Nephron progenitor cell (in vitro differentiated cells): ENCODE results near the gene MAGI1.

Experiments used
- DNase-seq: peaks from one replicate; pipeline ENCODE4 v3.0.0; 2021
- H3K27ac Mint-ChIP-seq: 2 replicates; pipeline ENCODE4 v1.8.0; 2021; ENCODE audit warnings: mild to moderate bottlenecking, moderate library complexity, mixed read lengths
- H3K27me3 Mint-ChIP-seq: 2 replicates; pipeline ENCODE4 v1.8.0; 2021; ENCODE audit warnings: mild to moderate bottlenecking, low read depth, mixed read lengths; ENCODE audit not compliant: poor library complexity
- H3K36me3 Mint-ChIP-seq: 2 replicates; pipeline ENCODE4 v1.8.0; 2021; ENCODE audit warnings: low read depth, mixed read lengths
- H3K4me1 Mint-ChIP-seq: 2 replicates; pipeline ENCODE4 v1.8.0; 2021; ENCODE audit warnings: mixed read lengths
- H3K4me3 Mint-ChIP-seq: 2 replicates; pipeline ENCODE4 v1.8.0; 2021; ENCODE audit warnings: mild to moderate bottlenecking, moderate library complexity, mixed read lengths
- H3K9me3 Mint-ChIP-seq: 2 replicates; pipeline ENCODE4 v1.8.0; 2021; ENCODE audit warnings: mild to moderate bottlenecking, moderate library complexity, mixed read lengths
- CTCF ChIP-seq: fragments of 200-600 bp; sonication (generic); IDR thresholded peaks from 2 replicates; pipeline ENCODE4 v1.5.0; 2021; ENCODE audit warnings: antibody characterized with exemption

Gene MAGI1

DNA sequence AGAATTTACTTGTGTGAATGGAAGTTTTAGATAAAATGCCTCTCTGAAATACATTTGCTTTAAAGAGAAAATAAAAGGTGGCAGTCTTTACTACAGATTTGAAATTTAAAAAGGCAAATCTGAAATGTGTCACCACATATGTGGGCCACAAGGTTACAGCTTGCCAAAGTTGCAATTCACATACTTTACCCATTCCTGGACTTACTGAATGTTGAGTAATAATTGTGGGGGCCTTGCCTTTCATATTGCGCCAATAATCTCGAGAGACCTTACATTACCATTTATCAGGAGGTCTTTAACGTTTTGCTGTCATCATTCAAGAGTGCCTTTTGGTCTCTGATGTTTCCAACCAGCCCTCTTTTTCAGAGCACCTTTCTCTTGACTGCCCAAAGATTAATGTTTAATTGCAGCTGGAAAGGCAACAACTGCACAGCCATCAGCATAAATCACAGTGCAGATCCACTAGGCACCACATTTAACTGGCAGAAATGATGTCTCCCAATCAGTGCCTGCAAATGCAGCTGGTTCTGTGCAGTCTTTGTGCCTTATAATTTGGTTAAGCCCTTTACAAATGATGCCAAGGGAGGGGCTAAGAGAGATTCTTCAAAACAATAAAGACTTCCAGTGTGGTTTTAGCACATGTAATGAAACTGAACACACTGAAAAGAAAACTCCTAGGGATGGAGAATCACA lies 206.8 kb downstream of the MAGI1 start:
- Mint-ChIP-seq H3K9me3 (peaks cover 8% of the 10 kb centered on the region), H3K27ac (no peak overlapping the region), H3K4me3 (no peak overlapping the region), H3K27me3 (peaks cover 3% of the 10 kb centered on the region), H3K4me1 (peaks cover 35% of the 10 kb centered on the region), H3K36me3 (peaks cover 18% of the 10 kb centered on the region)
- TF ChIP-seq CTCF: no peak
- no peak for DNase-seq

GRCh38 chr3:65830948-65831732 lies 207.6 kb downstream of the MAGI1 start:
- DNase-seq: no peak
- Mint-ChIP-seq H3K9me3 (peaks cover 8% of the 10 kb centered on the region), H3K36me3 (peaks cover 14% of the 10 kb centered on the region), H3K4me1 (peaks cover 37% of the 10 kb centered on the region), H3K4me3 (no peak overlapping the region), H3K27ac (no peak overlapping the region), H3K27me3 (peaks cover 3% of the 10 kb centered on the region)
- no peak for TF ChIP-seq CTCF

- Mint-ChIP-seq H3K4me3 (no peak overlapping the region), H3K36me3 (peaks cover 8% of the 10 kb centered on the region), H3K4me1 (peaks cover 50% of the 10 kb centered on the region), H3K27me3 (peaks cover 3% of the 10 kb centered on the region), H3K27ac (no peak overlapping the region), H3K9me3 (peaks cover 4% of the 10 kb centered on the region)
- no peak for TF ChIP-seq CTCF
- no peak for DNase-seq
Measured at GRCh38 chr3:65829228-65829627, 209.5 kb downstream of the MAGI1 start.

- H3K9me3 Mint-ChIP-seq: peaks cover 4% of the 10 kb centered on the region
- H3K4me1 Mint-ChIP-seq: peaks cover 51% of the 10 kb centered on the region
- no peak for TF ChIP-seq CTCF
- H3K27me3 Mint-ChIP-seq: peaks cover 3% of the 10 kb centered on the region
- H3K27ac Mint-ChIP-seq: no peak overlapping the region
- DNase-seq: no peak
- H3K36me3 Mint-ChIP-seq: peaks cover 8% of the 10 kb centered on the region
- no peak overlapping the region for H3K4me3 Mint-ChIP-seq
Measured at GRCh38 chr3:65828706-65829105, 210.0 kb downstream of the MAGI1 start.

GRCh38 chr3:65827076-65827475 lies 211.6 kb downstream of the MAGI1 start:
- Mint-ChIP-seq H3K36me3 (peaks cover 15% of the 10 kb centered on the region), H3K9me3 (peaks cover 8% of the 10 kb centered on the region), H3K27ac (no peak overlapping the region), H3K4me1 (peaks cover 39% of the 10 kb centered on the region), H3K27me3 (peaks cover 3% of the 10 kb centered on the region), H3K4me3 (no peak overlapping the region)
- no peak for DNase-seq
- no peak for TF ChIP-seq CTCF
